ENCODE data around the gene NSG2.

- no peak for TF ChIP-seq CTCF (conservative IDR thresholded peaks at IDR 0.05; ENCODE audit: low read depth, low read length)
- no peak for TF ChIP-seq CEBPB (IDR thresholded peaks at IDR 0.05; ENCODE audit: low read depth, low read length)
- TF ChIP-seq POLR2A (IDR thresholded peaks at IDR 0.05; ENCODE audit: low read depth, low read length): no peak
- no peak for TF ChIP-seq RFX5 (IDR thresholded peaks at IDR 0.05; ENCODE audit: low read depth, low read length)
- no peak for TF ChIP-seq SMC3 (IDR thresholded peaks at IDR 0.05; ENCODE audit: low read depth, low read length)
- TF ChIP-seq RAD21 (IDR thresholded peaks at IDR 0.05; ENCODE audit: low read length): no peak
- peak; percentile 70 for TF ChIP-seq MAFK (IDR thresholded peaks at IDR 0.05; ENCODE audit: low read depth, low read length)
- no peak for TF ChIP-seq RCOR1 (IDR thresholded peaks at IDR 0.05; ENCODE audit: insufficient replicate concordance, low read length)
- no peak for TF ChIP-seq NFE2L2 (IDR thresholded peaks at IDR 0.05; ENCODE audit: low read depth, low read length)
- no peak for TF ChIP-seq MAZ (IDR thresholded peaks at IDR 0.05; ENCODE audit: borderline replicate concordance, low read depth, low read length)
These were observed 27.7 kb downstream of the NSG2 start for GRCh38 chr5:174073122-174073660.
